Endothelial cell of umbilical vein (primary cell): ENCODE measurements around the gene CDIP1.

Experiments
- EZH2 ChIP-seq: IDR thresholded peaks from 2 replicates; pipeline ENCODE4 v1.6.1; 2012; ENCODE audit warnings: borderline replicate concordance, low read depth, mild to moderate bottlenecking, moderate library complexity, low read length, inconsistent platforms; ENCODE audit not compliant: severe bottlenecking
- JUN ChIP-seq: IDR thresholded peaks from 2 replicates; pipeline ENCODE4 v1.6.1; 2011; ENCODE audit warnings: borderline replicate concordance, low read depth; ENCODE audit not compliant: insufficient read length, insufficient read depth
- POLR2A ChIP-seq: IDR thresholded peaks from 2 replicates; pipeline ENCODE4 v1.6.1; 2012; ENCODE audit warnings: low read depth, mild to moderate bottlenecking, control low read depth, low read length
- POLR2AphosphoS5 ChIP-seq: IDR thresholded peaks from 2 replicates; pipeline ENCODE4 v1.6.1; 2012; ENCODE audit warnings: low read depth, mild to moderate bottlenecking, control low read depth, low read length, moderate library complexity; ENCODE audit not compliant: insufficient read depth
- TF ChIP-seq, protein P1 (sequence below), 2 donors: IDR thresholded peaks; 1 replicate in 1 of 2; 2 replicates in 1 of 2; pipeline ENCODE4 v1.5.1; 2011; ENCODE audit warnings: low read length in 2 of 2, mild to moderate bottlenecking in 2 of 2, moderate library complexity in 2 of 2, control low read depth in 1 of 2, inconsistent platforms in 1 of 2, low read depth in 1 of 2; ENCODE audit not compliant: insufficient read depth in 1 of 2; ENCODE audit errors: extremely low read depth in 1 of 2
- TF ChIP-seq, protein P2 (sequence below): IDR thresholded peaks from 2 replicates; pipeline ENCODE4 v1.6.1; 2011; ENCODE audit not compliant: insufficient read depth, insufficient read length

DNA sequence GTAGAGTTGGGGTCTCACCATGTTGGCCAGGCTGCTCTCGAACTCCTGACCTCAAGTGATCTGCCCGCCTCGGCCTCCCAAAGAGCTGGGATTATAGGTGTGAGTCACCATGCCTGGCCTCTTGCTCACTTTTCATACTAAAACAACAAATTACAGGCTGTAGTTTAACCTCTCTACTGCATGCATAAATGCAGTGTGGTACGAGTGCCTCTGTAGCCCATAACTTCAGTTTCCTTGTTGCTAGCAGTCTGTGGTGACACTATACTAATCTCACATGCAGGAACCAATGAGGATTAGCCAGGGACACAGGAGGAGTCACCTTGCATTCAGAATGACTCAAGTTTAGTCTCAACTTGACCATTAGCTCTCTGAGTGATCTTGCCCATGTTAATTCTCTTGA lies 42.3 kb downstream of the CDIP1 start:
- TF ChIP-seq JUN: no peak
- TF ChIP-seq, protein P1, sequence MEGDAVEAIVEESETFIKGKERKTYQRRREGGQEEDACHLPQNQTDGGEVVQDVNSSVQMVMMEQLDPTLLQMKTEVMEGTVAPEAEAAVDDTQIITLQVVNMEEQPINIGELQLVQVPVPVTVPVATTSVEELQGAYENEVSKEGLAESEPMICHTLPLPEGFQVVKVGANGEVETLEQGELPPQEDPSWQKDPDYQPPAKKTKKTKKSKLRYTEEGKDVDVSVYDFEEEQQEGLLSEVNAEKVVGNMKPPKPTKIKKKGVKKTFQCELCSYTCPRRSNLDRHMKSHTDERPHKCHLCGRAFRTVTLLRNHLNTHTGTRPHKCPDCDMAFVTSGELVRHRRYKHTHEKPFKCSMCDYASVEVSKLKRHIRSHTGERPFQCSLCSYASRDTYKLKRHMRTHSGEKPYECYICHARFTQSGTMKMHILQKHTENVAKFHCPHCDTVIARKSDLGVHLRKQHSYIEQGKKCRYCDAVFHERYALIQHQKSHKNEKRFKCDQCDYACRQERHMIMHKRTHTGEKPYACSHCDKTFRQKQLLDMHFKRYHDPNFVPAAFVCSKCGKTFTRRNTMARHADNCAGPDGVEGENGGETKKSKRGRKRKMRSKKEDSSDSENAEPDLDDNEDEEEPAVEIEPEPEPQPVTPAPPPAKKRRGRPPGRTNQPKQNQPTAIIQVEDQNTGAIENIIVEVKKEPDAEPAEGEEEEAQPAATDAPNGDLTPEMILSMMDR (IDR thresholded peaks at IDR 0.05; ENCODE audit: extremely low read depth in 1 of 2, insufficient read depth in 1 of 2, low read depth in 1 of 2, low read length in 2 of 2): no peak
- no peak for TF ChIP-seq EZH2
- no peak for TF ChIP-seq POLR2AphosphoS5
- TF ChIP-seq POLR2A: no peak
- TF ChIP-seq, protein P2, sequence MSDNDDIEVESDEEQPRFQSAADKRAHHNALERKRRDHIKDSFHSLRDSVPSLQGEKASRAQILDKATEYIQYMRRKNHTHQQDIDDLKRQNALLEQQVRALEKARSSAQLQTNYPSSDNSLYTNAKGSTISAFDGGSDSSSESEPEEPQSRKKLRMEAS: no peak
